Esophagus squamous epithelium (tissue), 5 donors: ENCODE results near the gene UGT2B17. TPM values are rescaled to one million over a fixed set of nuclear protein-coding genes. Genes with fewer than 3 reads are reported as not detected.
"Not testable (repeated sequence)": the region's sequence is repeated elsewhere in the genome, so short reads cannot be mapped to it uniquely, and the experiment has no call there.

Experiments used
- DNase-seq: peaks from one replicate; lab custom pipeline; 2025; lab: John Stamatoyannopoulos, UW
- H3K27ac ChIP-seq, 4 donors: fragments of 200-600 bp; sonication (generic); one replicate each; pipeline ENCODE4 v1.5.1; 2016 to 2019; ENCODE audit warnings: mild to moderate bottlenecking in 1 of 4
- H3K27me3 ChIP-seq, 4 donors: fragments of 200-600 bp; sonication (generic); 1 replicate in 3 of 4; 2 replicates in 1 of 4; pipeline versions ENCODE4 v1.5.1 to v1.6.0; 2017 to 2021; ENCODE audit warnings: antibody characterized with exemption in 1 of 4
- H3K36me3 ChIP-seq, 3 donors: fragments of 200-600 bp; sonication (generic); one replicate each; pipeline ENCODE4 v1.5.1; 2016 to 2019
- H3K4me1 ChIP-seq, 3 donors: fragments of 200-600 bp; sonication (generic); one replicate each; pipeline ENCODE4 v1.5.1; 2017 to 2019
- H3K4me3 ChIP-seq, 4 donors: fragments of 200-600 bp; sonication (generic); 1 replicate in 3 of 4; 2 replicates in 1 of 4; pipeline ENCODE4 v1.5.1; 2016 to 2019; ENCODE audit warnings: mild to moderate bottlenecking in 2 of 4, moderate library complexity in 1 of 4
- H3K9me3 ChIP-seq, 3 donors: fragments of 200-600 bp; sonication (generic); one replicate each; pipeline ENCODE4 v1.5.1; 2016 to 2019
- POLR2A ChIP-seq, 4 donors: fragments of 450-650 bp; IDR thresholded peaks; one replicate each; pipeline ENCODE4 v1.6.1; 2017; ENCODE audit warnings: antibody characterized with exemption in 4 of 4, mild to moderate bottlenecking in 4 of 4, moderate library complexity in 3 of 4
- WGBS, 2 donors: methylation state at CpG; one replicate each; pipeline ENCODE4 v1.1.5; 2018; 5-methylcytosine and 5-hydroxymethylcytosine counted together
- intact Hi-C: fragments of 100-400 bp; cut with DNase I; formaldehyde crosslinking; loops from one replicate; pipeline ENCODE4 v1.15.0; 2022
- total RNA-seq, 4 donors: library from RNA; depleted of rRNA; stranded (reverse); fragments of >200 nt; gene quantifications; one replicate each; pipeline ENCODE4 v1.1.0, GENCODE V29; 2016
- TF ChIP-seq, protein P1 (sequence below), 6 experiments: fragments of 450-650 bp in 4 of 6; fragments of 200-600 bp in 2 of 6; sonication (generic) in 2 of 6; IDR thresholded peaks; one replicate each; pipeline ENCODE4 v1.5.1; 2016 to 2019; ENCODE audit warnings: antibody characterized with exemption in 6 of 6, mild to moderate bottlenecking in 4 of 6, moderate library complexity in 4 of 6
- donor health status: DM: yes; HTN: yes; CAD: no.

The UGT2B17 gene
- total RNA-seq, 4 donors from 2014 or later: not detected

DNA sequence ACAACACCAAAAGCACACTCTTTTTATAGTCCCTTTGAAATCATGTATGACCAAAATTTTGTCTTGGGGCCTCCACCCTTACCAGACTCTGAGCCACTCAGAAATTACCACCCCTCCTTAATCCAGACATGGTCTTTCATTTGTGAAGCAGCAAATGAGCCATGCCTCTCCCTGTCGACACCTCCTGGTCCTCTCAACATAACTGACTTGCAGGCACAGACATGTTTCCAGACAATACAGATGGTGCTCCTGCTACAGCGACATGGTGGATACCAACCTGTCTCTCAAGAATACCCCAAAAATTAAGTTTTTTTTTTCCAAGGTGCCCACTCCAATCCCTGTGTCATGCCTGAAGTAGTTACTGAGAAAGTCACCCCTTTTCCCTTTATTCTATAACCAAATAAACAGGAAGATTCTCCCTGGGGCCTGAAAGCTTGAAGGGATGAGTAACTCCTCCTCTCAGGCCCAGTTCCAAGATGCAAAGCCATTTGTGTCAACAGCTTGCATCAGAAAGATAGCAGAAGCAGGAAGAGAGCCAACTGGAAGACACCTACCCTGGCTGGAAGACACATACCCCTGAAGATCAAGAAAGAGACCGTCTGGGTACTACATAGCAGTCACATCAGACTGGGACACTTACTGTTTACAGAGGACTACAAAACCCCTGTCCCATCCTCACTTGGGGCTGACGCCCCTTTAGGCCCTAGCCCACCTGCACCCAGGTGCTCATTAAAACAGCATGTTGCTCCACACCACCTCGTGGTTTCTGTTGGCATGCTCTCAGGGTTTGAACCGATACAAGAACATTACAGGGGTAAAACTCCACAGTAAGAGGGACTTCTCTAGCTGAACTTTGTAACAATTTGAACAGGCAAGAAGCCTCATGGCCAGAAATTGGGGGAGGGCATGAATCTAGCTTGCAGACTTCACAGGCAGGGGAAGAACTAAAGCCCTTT is 5.5 kb upstream of the UGT2B17 start:
- Histone ChIP-seq H3K9me3 (no peaks in the 10 kb centered on the region), H3K27ac (no peak overlapping the region), H3K27me3 (no peaks in the 10 kb centered on the region), H3K4me1 (no peaks in the 10 kb centered on the region), H3K4me3 (no peak overlapping the region), H3K36me3 (no peaks in the 10 kb centered on the region)
- no peak for DNase-seq
- intact Hi-C loops: no loop called here
- TF ChIP-seq POLR2A (IDR thresholded peaks at IDR 0.05): no peak
- TF ChIP-seq, protein P1, sequence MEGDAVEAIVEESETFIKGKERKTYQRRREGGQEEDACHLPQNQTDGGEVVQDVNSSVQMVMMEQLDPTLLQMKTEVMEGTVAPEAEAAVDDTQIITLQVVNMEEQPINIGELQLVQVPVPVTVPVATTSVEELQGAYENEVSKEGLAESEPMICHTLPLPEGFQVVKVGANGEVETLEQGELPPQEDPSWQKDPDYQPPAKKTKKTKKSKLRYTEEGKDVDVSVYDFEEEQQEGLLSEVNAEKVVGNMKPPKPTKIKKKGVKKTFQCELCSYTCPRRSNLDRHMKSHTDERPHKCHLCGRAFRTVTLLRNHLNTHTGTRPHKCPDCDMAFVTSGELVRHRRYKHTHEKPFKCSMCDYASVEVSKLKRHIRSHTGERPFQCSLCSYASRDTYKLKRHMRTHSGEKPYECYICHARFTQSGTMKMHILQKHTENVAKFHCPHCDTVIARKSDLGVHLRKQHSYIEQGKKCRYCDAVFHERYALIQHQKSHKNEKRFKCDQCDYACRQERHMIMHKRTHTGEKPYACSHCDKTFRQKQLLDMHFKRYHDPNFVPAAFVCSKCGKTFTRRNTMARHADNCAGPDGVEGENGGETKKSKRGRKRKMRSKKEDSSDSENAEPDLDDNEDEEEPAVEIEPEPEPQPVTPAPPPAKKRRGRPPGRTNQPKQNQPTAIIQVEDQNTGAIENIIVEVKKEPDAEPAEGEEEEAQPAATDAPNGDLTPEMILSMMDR (IDR thresholded peaks at IDR 0.05): no peak
- WGBS, 2 donors: 77 to 83% methylated on average over 2 to 6 of the region's 6 CpGs

DNA sequence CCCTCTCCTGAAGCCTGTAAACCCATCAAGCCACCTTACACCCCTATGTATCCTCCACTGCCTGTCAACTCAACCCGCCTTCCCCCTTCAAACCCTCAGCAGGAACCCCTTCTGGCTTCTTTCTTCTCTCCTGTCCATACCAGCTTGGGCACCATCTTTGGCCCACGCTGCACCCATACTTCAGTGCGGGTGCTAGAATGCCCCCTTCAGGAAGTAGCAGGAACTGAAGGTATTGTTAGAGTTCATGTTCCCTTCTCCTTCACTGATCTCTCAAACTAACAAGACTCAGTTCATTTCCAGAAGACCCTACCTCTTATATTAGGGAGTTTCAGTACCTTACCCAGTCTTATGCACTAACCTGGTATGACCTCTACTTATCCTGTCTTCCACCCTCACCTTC is 1.5 kb upstream of the UGT2B17 start:
- Histone ChIP-seq H3K9me3 (no peaks in the 10 kb centered on the region), H3K27ac (no peak overlapping the region), H3K4me1 (no peaks in the 10 kb centered on the region), H3K36me3 (no peaks in the 10 kb centered on the region), H3K27me3 (no peaks in the 10 kb centered on the region), H3K4me3 (no peak overlapping the region)
- DNase-seq: no peak
- TF ChIP-seq, protein P1 (IDR thresholded peaks at IDR 0.05): no peak
- TF ChIP-seq POLR2A (IDR thresholded peaks at IDR 0.05): no peak
- WGBS, 2 donors: 91 to 95% methylated on average over 3 of the region's 3 CpGs
- intact Hi-C loops: no loop called here

DNA sequence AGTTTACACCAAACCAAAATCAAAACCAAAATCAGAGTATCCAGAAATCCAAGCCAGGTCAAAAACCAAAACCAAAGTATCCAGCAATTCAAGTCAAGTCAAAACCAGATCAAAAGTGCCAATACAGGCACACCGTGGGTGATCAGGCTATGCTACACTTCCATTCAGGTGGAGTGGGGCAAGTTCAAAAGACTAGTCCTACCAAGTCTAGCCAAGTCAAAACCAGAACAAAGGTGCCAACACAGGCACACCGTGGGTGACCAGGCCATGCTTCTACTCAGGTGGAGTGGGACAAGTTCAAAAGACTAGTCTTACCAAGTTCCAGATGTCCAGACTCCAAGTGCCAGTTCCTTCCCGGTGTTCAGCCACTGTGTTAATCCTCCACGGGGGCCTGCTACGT is 486 bp downstream of the UGT2B17 start:
- WGBS, 2 donors: 74% methylated on average over 5 of the region's 5 CpGs
- H3K27me3 ChIP-seq, intact Hi-C loops, H3K4me3 ChIP-seq, H3K4me1 ChIP-seq, H3K27ac ChIP-seq, H3K36me3 ChIP-seq, H3K9me3 ChIP-seq, DNase-seq: not testable (repeated sequence)

DNA sequence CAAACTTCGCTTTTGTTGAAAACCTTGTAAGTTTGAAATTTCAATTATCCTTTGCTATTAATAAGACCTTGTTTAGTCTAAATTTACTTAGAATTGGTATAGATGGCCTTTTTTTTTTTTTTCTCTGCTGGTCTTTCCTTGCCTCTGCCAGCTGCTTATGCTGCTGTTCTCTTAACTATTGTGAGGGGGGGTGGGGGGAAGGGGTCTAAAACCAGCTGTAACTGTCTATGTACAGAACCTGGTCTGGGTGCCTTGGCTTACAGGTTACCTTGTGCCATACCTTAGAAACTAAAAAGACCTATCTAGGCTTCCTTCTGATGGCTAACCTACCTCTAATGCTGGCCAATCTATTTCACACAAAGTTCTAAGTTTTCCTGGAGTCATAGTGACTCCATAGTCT is 1.0 kb downstream of the UGT2B17 start:
- Histone ChIP-seq H3K36me3 (no peaks in the 10 kb centered on the region), H3K4me1 (no peaks in the 10 kb centered on the region), H3K27ac (no peak overlapping the region), H3K4me3 (no peak overlapping the region), H3K27me3 (no peaks in the 10 kb centered on the region), H3K9me3 (no peaks in the 10 kb centered on the region)
- WGBS, 2 donors: 83 to 93% methylated on average over 1 of the region's 1 CpG
- TF ChIP-seq, protein P1 (IDR thresholded peaks at IDR 0.05): no peak
- TF ChIP-seq POLR2A (IDR thresholded peaks at IDR 0.05): no peak
- intact Hi-C loops: no loop called here
- no peak for DNase-seq

DNA sequence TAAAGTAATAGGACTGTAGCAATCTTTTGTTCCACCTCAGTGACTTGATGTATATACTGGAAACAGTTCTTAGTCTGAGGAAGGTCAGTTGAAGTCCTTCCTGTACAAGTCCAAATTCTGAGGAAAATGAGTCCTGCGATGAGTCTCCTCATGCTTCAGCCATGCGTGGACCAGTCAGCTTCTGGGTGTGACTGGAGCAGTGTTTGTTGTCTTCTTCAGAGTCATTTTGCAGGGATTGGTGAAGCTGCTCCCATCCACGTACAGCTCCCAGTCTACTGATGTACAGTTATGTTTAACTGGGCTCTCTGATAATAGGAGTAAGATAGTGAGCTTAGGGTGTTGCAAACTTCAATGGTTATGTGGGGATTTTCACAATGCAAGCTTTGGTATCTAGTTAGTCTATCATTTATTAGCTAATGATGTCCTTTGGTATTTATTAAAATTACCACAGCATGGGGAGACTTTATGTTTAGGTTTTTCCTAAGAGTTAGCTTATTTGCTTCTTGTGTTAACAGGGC is 3.4 kb downstream of the UGT2B17 start:
- Histone ChIP-seq H3K36me3 (no peaks in the 10 kb centered on the region), H3K9me3 (no peaks in the 10 kb centered on the region), H3K27ac (no peak overlapping the region), H3K4me1 (no peaks in the 10 kb centered on the region), H3K27me3 (no peaks in the 10 kb centered on the region), H3K4me3 (no peak overlapping the region)
- DNase-seq: no peak
- no peak for TF ChIP-seq POLR2A (IDR thresholded peaks at IDR 0.05)
- TF ChIP-seq, protein P1 (IDR thresholded peaks at IDR 0.05): no peak
- 85 to 100% methylated on average over 3 of the region's 3 CpGs for WGBS, 2 donors
- intact Hi-C loops: no loop called here
